Fibroblast of mammary gland (primary cell): ENCODE data around the gene CRHR1.

Experiments used
- DNase-seq: peaks from one replicate; pipeline ENCODE4 v3.0.0-alpha.2; 2010; ENCODE audit warnings: low read depth
- H3K4me3 ChIP-seq: 2 replicates; pipeline ENCODE4 v1.5.1; 2011; ENCODE audit warnings: low read depth, mild to moderate bottlenecking, low read length, moderate library complexity; ENCODE audit not compliant: control insufficient read depth
- TF ChIP-seq, protein P1 (sequence below): conservative IDR thresholded peaks from 2 replicates; pipeline ENCODE4 v1.5.1; 2011; ENCODE audit warnings: low read depth, low read length, inconsistent platforms; ENCODE audit not compliant: control insufficient read depth, insufficient read depth

CRHR1 gene

DNA sequence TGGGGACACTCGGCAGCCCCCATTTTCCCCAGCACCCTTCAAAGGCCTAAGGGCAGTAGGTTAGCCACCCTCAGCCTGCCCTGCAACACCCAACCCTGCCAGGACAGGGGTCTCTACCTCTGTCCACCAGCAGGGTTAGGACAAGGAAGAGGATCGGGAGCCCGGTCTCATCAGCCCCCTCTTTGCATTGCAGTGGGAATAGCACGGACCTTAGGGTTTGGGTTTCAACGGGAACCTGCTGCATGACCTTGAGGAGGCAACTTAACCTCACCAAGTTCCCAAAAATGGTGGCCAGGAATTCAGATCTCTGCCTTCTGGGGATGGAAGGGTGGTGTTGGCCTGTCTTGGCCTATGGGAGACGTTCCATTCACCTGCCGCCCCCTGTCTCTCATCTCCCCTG is 40.4 kb downstream of the CRHR1 start:
- DNase-seq = no peak
- H3K4me3 ChIP-seq = no peak overlapping the region
- TF ChIP-seq, protein P1, sequence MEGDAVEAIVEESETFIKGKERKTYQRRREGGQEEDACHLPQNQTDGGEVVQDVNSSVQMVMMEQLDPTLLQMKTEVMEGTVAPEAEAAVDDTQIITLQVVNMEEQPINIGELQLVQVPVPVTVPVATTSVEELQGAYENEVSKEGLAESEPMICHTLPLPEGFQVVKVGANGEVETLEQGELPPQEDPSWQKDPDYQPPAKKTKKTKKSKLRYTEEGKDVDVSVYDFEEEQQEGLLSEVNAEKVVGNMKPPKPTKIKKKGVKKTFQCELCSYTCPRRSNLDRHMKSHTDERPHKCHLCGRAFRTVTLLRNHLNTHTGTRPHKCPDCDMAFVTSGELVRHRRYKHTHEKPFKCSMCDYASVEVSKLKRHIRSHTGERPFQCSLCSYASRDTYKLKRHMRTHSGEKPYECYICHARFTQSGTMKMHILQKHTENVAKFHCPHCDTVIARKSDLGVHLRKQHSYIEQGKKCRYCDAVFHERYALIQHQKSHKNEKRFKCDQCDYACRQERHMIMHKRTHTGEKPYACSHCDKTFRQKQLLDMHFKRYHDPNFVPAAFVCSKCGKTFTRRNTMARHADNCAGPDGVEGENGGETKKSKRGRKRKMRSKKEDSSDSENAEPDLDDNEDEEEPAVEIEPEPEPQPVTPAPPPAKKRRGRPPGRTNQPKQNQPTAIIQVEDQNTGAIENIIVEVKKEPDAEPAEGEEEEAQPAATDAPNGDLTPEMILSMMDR = no peak

GRCh38 chr17:45824901-45825492 is 40.9 kb downstream of the CRHR1 start:
- TF ChIP-seq, protein P1 = no peak
- no peak overlapping the region for H3K4me3 ChIP-seq
- no peak for DNase-seq

- DNase-seq = no peak
- TF ChIP-seq, protein P1 = no peak
- H3K4me3 ChIP-seq = no peak overlapping the region
Measured at GRCh38 chr17:45825792-45826191, 41.7 kb downstream of the CRHR1 start.

DNA sequence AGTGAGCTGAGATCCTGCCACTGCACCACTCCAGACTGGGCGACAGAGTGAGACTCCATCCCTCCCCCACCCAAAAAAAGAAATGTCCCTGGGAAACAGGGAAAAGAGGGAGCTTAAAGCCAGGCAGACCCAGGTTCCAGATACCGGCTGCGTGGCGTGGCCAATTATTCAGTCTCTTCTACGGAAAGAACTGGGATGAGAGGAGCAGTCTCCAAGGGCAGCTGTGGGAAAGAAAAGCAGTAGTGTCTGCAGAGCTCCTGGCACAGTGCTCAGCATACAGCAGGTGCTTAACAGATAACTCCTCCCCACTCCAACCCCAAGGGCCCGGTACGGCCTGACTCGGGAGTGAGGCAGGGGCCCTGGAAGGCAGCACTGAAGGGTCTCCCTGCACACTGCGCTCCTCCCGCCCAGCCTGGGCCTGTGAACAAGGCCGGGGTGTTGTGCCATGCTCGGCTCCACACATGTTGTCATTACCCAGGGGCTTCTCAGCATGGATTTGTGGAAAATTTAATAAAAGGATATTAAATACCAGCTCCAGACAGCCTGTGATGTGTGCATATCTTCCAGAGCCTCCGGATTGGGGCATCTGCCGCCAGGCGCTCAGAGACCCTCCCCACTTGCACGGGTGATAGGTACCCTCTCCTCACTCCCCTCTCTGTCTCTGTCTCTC is 42.9 kb downstream of the CRHR1 start:
- DNase-seq = no peak
- H3K4me3 ChIP-seq = no peak overlapping the region
- TF ChIP-seq, protein P1 = no peak

- TF ChIP-seq, protein P1 = no peak
- no peak overlapping the region for H3K4me3 ChIP-seq
- no peak for DNase-seq
Measured at GRCh38 chr17:45828171-45828570, 44.1 kb downstream of the CRHR1 start.

DNA sequence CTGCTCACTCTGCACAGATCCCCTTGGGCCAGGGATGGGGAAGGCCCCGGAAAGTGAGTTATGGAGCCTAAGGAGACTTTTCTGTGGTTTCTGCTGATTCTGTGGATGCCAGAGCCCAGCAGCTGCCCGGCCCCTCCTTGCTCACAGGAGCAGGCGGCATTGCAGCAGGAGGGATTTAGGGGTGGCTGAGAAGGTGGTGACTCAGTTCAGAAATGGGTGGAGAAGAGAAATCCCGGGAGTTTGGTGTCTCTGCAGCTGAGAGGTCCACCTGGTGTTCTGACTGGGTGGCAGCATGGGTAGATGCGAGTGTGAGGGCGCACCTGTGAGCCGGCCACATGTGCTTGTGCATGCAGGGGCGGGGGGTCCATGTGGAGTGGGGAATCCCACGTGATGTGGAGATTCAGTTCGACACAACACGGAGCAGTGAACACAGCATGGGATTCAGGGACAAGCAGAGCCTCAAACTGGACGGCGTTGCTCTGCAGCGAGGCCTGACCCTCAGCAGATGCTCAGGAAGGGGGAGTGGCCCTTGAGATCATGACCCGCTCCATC is 44.5 kb downstream of the CRHR1 start:
- H3K4me3 ChIP-seq = no peak overlapping the region
- TF ChIP-seq, protein P1 = no peak
- DNase-seq = no peak
